GM11168 (cell line): ENCODE results near the gene RDX.
"Not testable (repeated sequence)": the region's sequence is repeated elsewhere in the genome, so short reads cannot be mapped to it uniquely, and the experiment has no call there.

ENCODE experiments used
- in situ Hi-C: fragments of 300-500 bp; cut with MboI; formaldehyde crosslinking; loops from one replicate; pipeline ENCODE4 v1.12.0; 2022; ENCODE audit warnings: low sequenced_read_pairs; ENCODE audit not compliant: unreplicated experiment

Gene RDX

GRCh38 chr11:110280595-110280994 is 15.8 kb downstream of the RDX start:
- in situ Hi-C loops, result not testable (repeated sequence)

- in situ Hi-C loops, result no loop called here
These were observed 16.5 kb downstream of the RDX start for GRCh38 chr11:110279881-110280280.

- in situ Hi-C loops, result no loop called here
These were observed 23.5 kb downstream of the RDX start for GRCh38 chr11:110272919-110273318.

- in situ Hi-C loops, result no loop called here
These were observed 26.4 kb downstream of the RDX start for GRCh38 chr11:110269996-110270395.

GRCh38 chr11:110268441-110268840 is 28.0 kb downstream of the RDX start:
- in situ Hi-C loops, result no loop called here

GRCh38 chr11:110262072-110262403 is 34.4 kb downstream of the RDX start:
- in situ Hi-C loops, result no loop called here

- in situ Hi-C loops, result no loop called here
These were observed 35.0 kb downstream of the RDX start for GRCh38 chr11:110261195-110262071.

GRCh38 chr11:110253525-110253924 is 42.9 kb downstream of the RDX start:
- in situ Hi-C loops, result no loop called here

GRCh38 chr11:110251836-110252235 is 44.6 kb downstream of the RDX start:
- in situ Hi-C loops, result no loop called here

- in situ Hi-C loops, result no loop called here
These were observed 46.2 kb downstream of the RDX start for GRCh38 chr11:110250168-110250567.

- in situ Hi-C loops, result no loop called here
These were observed 46.6 kb downstream of the RDX start for GRCh38 chr11:110249766-110250165.

- in situ Hi-C loops, result no loop called here
These were observed 47.3 kb downstream of the RDX start for GRCh38 chr11:110249066-110249465.

GRCh38 chr11:110243791-110244190 is 52.6 kb downstream of the RDX start:
- in situ Hi-C loops, result no loop called here

- in situ Hi-C loops, result no loop called here
These were observed 53.7 kb downstream of the RDX start for GRCh38 chr11:110242746-110243145.

GRCh38 chr11:110242188-110242587 is 54.2 kb downstream of the RDX start:
- in situ Hi-C loops, result no loop called here

- in situ Hi-C loops, result no loop called here
These were observed 60.4 kb downstream of the RDX start for GRCh38 chr11:110235966-110236365.

- in situ Hi-C loops, result no loop called here
These were observed 66.0 kb downstream of the RDX start for GRCh38 chr11:110230377-110230776.

- in situ Hi-C loops, result no loop called here
These were observed 77.2 kb downstream of the RDX start for GRCh38 chr11:110219006-110219785.

GRCh38 chr11:110217936-110218335 is 78.5 kb downstream of the RDX start:
- in situ Hi-C loops, result no loop called here

GRCh38 chr11:110217223-110217877 is 79.1 kb downstream of the RDX start:
- in situ Hi-C loops, result no loop called here

GRCh38 chr11:110209313-110209694 is 87.1 kb downstream of the RDX start:
- in situ Hi-C loops, result not testable (repeated sequence)
